GM18517 (cell line): ENCODE measurements around the gene STRN4.
"Not testable (repeated sequence)": the region's sequence is repeated elsewhere in the genome, so short reads cannot be mapped to it uniquely, and the experiment has no call there.

Experiments used
- ATAC-seq: cut with Tn5 transposase; IDR thresholded peaks from one replicate; pipeline ENCODE4 v1.9.1; 2021; ENCODE audit warnings: mild to moderate bottlenecking, moderate library complexity; ENCODE audit not compliant: unreplicated experiment

Gene STRN4

GRCh38 chr19:46773018-46773399, 26.8 kb upstream of the STRN4 start:
- ATAC-seq = no peak

GRCh38 chr19:46772170-46773017, 26.1 kb upstream of the STRN4 start:
- no peak for ATAC-seq

- ATAC-seq = not testable (repeated sequence)
Observed at GRCh38 chr19:46768746-46769145, 22.5 kb upstream of the STRN4 start.

- ATAC-seq = no peak
Observed at GRCh38 chr19:46766569-46767317, 20.5 kb upstream of the STRN4 start.

- no peak for ATAC-seq
Observed at GRCh38 chr19:46764817-46765291, 18.6 kb upstream of the STRN4 start.

GRCh38 chr19:46762245-46762890, 16.1 kb upstream of the STRN4 start:
- no peak for ATAC-seq

- no peak for ATAC-seq
Observed at GRCh38 chr19:46761418-46761831, 15.2 kb upstream of the STRN4 start.

GRCh38 chr19:46760897-46761296, 14.6 kb upstream of the STRN4 start:
- not testable (repeated sequence) for ATAC-seq

GRCh38 chr19:46760363-46760762, 14.1 kb upstream of the STRN4 start:
- ATAC-seq = no peak

GRCh38 chr19:46759817-46760333, 13.6 kb upstream of the STRN4 start:
- ATAC-seq = no peak

- no peak for ATAC-seq
Observed at GRCh38 chr19:46759206-46759605, 13.0 kb upstream of the STRN4 start.

GRCh38 chr19:46756544-46756888, 10.3 kb upstream of the STRN4 start:
- ATAC-seq = no peak

GRCh38 chr19:46755853-46756543, 9.7 kb upstream of the STRN4 start:
- ATAC-seq = no peak

- no peak for ATAC-seq
Observed at GRCh38 chr19:46755077-46755852, 9.0 kb upstream of the STRN4 start.

GRCh38 chr19:46753420-46754155, 7.3 kb upstream of the STRN4 start:
- no peak for ATAC-seq

- no peak for ATAC-seq
Observed at GRCh38 chr19:46748325-46749109, 2.3 kb upstream of the STRN4 start.

GRCh38 chr19:46745521-46746280, 549 bp downstream of the STRN4 start, which contains the start of gene FKRP:
Gene FKRP (plus strand): TSS chr19:46746057. CDS start chr19:46755451, 9,394 bp downstream.
- ATAC-seq = no peak

GRCh38 chr19:46745030-46745429, 1.2 kb downstream of the STRN4 start:
- ATAC-seq = no peak
